Neutrophil (primary cell): ENCODE results near the gene PBX2.

Experiments used
- H3K27ac ChIP-seq: fragments of 200-600 bp; sonication (generic); 2 replicates; pipeline ENCODE4 v1.5.1; 2016; ENCODE audit warnings: mild to moderate bottlenecking, moderate library complexity
- H3K27me3 ChIP-seq: fragments of 200-600 bp; sonication (generic); 2 replicates; pipeline ENCODE4 v1.6.0; 2016; ENCODE audit warnings: mild to moderate bottlenecking
- H3K36me3 ChIP-seq: fragments of 200-600 bp; sonication (generic); 2 replicates; pipeline ENCODE4 v1.5.1; 2017
- H3K4me1 ChIP-seq, 2 experiments: fragments of 200-600 bp in 1 of 2; sonication (generic) in 1 of 2; 1 replicate in 1 of 2; 2 replicates in 1 of 2; pipeline versions ENCODE4 v1.5.1 to v1.6.1; 2013 to 2016; ENCODE audit warnings: low read depth in 1 of 2, low read length in 1 of 2, mild to moderate bottlenecking in 1 of 2, moderate library complexity in 1 of 2; ENCODE audit not compliant: control insufficient read depth in 1 of 2, insufficient read depth in 1 of 2
- H3K4me3 ChIP-seq, 2 experiments: fragments of 200-600 bp in 1 of 2; sonication (generic) in 1 of 2; 1 replicate in 1 of 2; 2 replicates in 1 of 2; pipeline ENCODE4 v1.5.1; 2013 to 2016; ENCODE audit warnings: low read depth in 1 of 2, low read length in 1 of 2, mild to moderate bottlenecking in 1 of 2, moderate library complexity in 1 of 2
- H3K9me3 ChIP-seq: fragments of 200-600 bp; sonication (generic); 2 replicates; pipeline ENCODE4 v1.5.1; 2016
- TF ChIP-seq, protein P1 (sequence below): fragments of 200-600 bp; sonication (generic); IDR thresholded peaks from 2 replicates; pipeline ENCODE4 v1.5.1; 2016; ENCODE audit warnings: antibody characterized with exemption

The PBX2 gene

GRCh38 chr6:32177788-32178546 is 12.0 kb downstream of the PBX2 start, which contains the start of gene RNF5:
RNF5 (plus strand) TSS chr6:32178405; CDS start chr6:32178512, 107 bp downstream.
- TF ChIP-seq, protein P1, sequence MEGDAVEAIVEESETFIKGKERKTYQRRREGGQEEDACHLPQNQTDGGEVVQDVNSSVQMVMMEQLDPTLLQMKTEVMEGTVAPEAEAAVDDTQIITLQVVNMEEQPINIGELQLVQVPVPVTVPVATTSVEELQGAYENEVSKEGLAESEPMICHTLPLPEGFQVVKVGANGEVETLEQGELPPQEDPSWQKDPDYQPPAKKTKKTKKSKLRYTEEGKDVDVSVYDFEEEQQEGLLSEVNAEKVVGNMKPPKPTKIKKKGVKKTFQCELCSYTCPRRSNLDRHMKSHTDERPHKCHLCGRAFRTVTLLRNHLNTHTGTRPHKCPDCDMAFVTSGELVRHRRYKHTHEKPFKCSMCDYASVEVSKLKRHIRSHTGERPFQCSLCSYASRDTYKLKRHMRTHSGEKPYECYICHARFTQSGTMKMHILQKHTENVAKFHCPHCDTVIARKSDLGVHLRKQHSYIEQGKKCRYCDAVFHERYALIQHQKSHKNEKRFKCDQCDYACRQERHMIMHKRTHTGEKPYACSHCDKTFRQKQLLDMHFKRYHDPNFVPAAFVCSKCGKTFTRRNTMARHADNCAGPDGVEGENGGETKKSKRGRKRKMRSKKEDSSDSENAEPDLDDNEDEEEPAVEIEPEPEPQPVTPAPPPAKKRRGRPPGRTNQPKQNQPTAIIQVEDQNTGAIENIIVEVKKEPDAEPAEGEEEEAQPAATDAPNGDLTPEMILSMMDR = no peak
- H3K4me1 ChIP-seq = peaks cover 44 to 56% of the 10 kb centered on the region in 2 experiments

DNA sequence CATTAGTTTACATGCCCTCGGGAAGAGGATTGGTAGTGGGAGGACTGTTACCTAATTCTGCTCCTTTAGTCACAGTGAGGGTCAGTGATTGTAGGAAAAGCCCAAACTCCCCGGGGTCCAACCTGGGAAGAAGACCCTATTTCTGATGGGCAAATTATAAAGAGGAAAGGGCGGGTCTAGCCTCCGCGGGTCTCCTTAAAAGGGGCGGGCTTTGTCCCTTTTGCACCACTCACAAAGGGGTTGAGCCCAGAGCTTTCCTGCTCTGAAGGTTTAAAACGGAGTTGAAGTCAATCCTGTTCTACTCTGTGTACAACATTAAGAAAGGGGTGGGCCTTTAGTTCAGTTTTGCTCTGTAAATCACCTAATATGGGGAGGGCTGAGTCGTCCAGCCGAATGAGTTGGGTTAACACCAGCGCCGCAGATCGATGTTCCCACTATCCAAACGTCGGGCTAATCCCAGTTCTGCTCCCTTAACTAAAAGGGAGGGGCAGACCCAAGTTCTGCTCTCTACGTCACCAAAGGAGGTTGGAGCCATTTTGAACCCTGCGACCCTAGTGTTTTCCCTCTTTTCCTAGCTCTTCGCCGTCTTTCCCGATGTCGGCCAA is 12.7 kb downstream of the PBX2 start:
- peak overlapping the region; percentile 75 to 92 for H3K4me3 ChIP-seq
- H3K27me3 ChIP-seq = no peaks in the 10 kb centered on the region
- peaks cover 20% of the 10 kb centered on the region for H3K36me3 ChIP-seq
- TF ChIP-seq, protein P1 = no peak
- H3K27ac ChIP-seq = peak overlapping the region; percentile 97
- H3K4me1 ChIP-seq = peaks cover 50 to 58% of the 10 kb centered on the region in 2 experiments
- no peaks in the 10 kb centered on the region for H3K9me3 ChIP-seq

More at GRCh38 chr6:32177788-32178546, 12.0 kb downstream of the PBX2 start, which contains the start of gene RNF5:
- Histone ChIP-seq H3K9me3 (no peaks in the 10 kb centered on the region), H3K36me3 (peaks cover 27% of the 10 kb centered on the region), H3K4me3 (peak within 1 kb of the TSS; percentile 75 to 92), H3K27me3 (no peaks in the 10 kb centered on the region), H3K27ac (peak within 1 kb of the TSS; percentile 97)

DNA sequence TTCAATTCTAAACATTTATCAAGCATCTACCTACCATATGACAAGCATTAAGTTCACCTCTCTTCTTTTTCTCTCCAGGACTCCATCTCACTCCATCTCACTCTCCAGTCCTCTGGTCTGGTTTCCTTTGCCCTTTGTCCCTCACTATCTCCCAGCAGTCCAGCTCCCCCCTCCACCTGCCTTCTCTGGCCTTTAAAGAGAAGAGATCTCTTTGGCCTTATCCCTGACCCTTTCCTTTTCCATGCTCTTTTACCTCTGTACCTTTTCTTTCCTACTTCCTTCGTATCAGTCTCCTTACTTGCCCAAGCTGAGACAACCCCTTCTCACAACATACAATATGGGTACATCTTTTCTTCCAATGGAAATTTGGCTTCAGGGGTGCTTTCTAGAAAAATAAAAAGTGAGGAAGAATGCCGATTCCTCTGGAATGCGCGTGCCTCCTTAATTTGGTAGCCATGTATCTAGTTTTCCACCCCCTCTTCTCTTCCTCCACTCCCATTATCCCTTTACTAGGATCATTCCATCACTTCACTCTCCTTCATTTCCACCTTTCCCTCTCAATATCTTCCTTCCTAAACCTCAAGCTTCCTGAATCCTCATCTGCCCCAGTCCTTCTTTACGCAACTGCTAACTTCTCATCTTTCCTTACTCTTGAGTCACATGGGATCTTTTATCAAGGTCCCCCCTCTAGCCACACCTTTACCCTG is 13.4 kb downstream of the PBX2 start:
- H3K27me3 ChIP-seq = no peaks in the 10 kb centered on the region
- TF ChIP-seq, protein P1 = no peak
- H3K9me3 ChIP-seq = no peaks in the 10 kb centered on the region
- H3K36me3 ChIP-seq = peaks cover 14% of the 10 kb centered on the region
- peak overlapping the region; percentile 97 for H3K27ac ChIP-seq
- peaks cover 50 to 58% of the 10 kb centered on the region in 2 experiments for H3K4me1 ChIP-seq
- peak overlapping the region; percentile 75 to 92 for H3K4me3 ChIP-seq

DNA sequence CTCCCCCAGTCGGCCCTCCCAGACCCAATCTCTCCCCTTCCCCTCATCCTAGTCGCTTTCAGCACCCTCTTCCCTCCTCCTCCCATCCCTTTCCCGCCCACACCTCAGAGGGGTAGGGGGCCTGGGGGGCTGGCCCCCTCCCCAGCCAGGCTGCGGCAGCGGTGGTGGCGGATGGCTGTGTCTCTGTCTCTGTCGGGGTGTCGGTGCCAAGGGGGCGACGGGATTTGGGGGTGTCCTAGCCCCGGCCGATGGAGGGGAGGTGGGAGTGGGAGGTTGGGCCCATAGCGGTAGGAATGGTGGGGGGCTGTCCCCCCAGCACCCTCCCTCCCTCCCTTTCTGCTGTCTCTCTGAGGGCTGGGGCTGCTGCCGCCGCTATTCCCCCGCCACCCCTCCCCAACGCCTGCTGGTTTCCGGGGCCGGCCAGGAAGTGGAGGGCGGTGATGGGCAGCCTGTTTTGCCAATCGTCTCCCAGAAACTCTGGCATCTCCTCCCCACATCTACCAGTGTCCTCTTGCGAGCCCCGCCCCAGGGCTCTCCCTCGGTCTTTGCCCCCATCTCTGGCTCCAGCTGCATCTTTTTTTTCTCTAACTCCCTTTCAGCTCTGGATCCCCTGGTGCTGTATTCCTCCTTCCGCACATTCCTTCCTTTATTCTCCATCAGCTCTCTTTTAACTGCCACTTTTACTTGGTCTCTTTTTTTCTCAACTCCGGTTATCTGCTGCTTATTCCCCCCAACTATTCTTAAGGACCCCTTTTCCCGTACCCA is 14.1 kb downstream of the PBX2 start, which contains the start of gene AGPAT1:
TSS of gene AGPAT1 (minus strand) at position 374 of the 765 bp plus-strand sequence. CDS start 4,588 bp downstream, outside the sequence.
- no peaks in the 10 kb centered on the region for H3K9me3 ChIP-seq
- H3K4me1 ChIP-seq = peaks cover 50 to 58% of the 10 kb centered on the region in 2 experiments
- H3K27ac ChIP-seq = peak within 1 kb of the TSS; percentile 97
- TF ChIP-seq, protein P1 = peak; percentile 26
- peaks cover 11% of the 10 kb centered on the region for H3K36me3 ChIP-seq
- no peaks in the 10 kb centered on the region for H3K27me3 ChIP-seq
- peak within 1 kb of the TSS; percentile 75 to 92 for H3K4me3 ChIP-seq

DNA sequence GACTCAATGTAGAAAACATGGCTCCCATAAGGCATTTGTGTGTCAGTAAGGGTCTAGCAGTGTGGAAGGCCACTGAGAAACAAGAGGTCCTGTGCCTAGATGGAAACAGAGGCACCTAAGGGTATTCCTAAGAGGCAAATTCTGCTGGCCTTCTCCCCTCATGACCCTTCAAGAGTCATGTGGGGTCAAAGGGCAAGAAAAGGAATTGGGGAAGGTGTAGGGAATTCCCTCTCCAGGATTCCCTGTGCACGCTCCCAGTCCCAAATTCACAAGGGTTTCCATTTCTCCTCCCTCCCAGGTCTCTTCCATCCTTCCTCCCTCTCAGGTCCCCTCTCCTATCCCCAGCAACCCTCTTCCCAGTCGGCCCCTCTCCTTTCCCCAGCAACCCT is 14.7 kb downstream of the PBX2 start:
- H3K27me3 ChIP-seq = no peaks in the 10 kb centered on the region
- TF ChIP-seq, protein P1 = no peak
- H3K9me3 ChIP-seq = no peaks in the 10 kb centered on the region
- peak overlapping the region; percentile 75 to 92 for H3K4me3 ChIP-seq
- peaks cover 11% of the 10 kb centered on the region for H3K36me3 ChIP-seq
- H3K4me1 ChIP-seq = peaks cover 50 to 58% of the 10 kb centered on the region in 2 experiments
- H3K27ac ChIP-seq = peak overlapping the region; percentile 97
